NCI-H1694 (cell line): ENCODE results near the gene SET.
A peak's percentile ranks its signal among the peaks of the same experiment; 100 is the strongest.

Experiments used
- DNase-seq: peaks from one replicate; lab custom pipeline; 2025; lab: John Stamatoyannopoulos, UW

Gene SET

DNA sequence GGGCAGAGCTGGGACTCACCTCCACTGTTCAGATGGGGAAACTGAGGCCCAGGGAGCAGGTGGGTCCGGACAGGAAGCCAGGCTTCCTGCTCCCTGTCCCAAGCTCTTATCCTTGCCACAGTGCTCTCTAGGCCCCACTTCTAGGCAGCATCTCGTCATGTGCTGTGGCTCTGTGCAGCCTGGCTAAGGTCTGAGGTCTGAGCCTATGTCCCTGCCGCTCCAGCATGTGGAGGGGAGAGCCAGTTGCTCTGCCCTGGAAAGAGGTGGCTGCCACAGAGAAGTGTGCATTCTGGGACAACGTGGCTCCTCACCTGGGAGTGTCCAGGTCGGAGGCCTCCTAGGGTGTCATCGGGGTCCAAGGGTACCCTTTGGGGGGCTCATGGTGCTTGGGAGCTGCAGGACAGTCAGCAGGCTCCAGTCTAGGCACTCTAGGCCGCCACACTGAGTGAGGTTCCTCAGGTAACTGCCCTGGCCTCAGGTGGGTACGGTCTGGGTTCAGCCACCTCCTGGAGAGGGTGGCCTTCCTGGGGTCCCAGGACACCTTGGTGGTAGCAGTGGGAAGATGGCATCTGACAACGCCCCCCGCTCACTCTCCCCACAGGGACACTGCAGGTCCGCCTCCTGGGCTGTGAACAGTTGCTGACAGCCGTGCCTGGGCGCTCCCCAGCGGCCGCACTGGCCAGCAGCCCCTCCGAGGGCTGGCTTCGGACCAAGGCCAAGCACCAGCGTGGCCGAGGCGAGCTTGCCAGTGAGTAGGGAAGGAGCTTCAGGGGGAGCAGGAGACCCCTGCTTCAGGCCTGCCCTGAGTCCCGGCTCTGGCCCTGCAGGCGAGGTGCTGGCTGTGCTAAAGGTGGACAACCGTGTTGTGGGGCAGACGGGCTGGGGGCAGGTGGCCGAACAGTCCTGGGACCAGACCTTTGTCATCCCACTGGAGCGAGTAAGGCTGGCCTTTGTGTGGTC is 23.7 kb downstream of the SET start:
- DNase-seq = no peak

- DNase-seq = no peak
Observed at GRCh38 chr9:128713411-128713780, 24.4 kb downstream of the SET start.

DNA sequence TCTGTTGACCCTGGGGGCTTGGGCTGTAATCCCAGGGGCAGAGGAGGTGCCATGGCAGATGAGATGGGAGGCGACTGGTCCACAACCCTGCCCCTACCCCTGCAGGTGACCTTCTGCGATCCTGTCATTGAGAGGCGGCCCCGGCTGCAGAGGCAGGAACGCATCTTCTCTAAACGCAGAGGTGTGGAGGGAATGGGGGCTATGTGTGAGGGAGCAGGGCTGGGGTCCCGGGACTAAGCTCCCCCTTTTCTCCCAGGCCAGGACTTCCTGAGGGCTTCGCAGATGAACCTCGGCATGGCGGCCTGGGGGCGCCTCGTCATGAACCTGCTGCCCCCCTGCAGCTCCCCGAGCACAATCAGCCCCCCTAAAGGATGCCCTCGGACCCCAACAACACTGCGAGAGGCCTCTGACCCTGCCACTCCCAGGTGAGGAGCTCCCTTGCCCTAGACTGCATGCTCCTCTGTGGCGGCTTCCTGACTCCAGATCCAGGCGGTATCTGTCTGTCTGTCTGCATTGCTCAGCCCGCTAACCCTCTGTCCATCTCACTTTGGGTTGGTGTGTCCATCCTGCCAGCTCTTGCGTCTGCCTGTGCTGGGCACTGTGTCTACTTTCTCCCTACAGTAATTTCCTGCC is 25.0 kb downstream of the SET start:
- DNase-seq = no peak

DNA sequence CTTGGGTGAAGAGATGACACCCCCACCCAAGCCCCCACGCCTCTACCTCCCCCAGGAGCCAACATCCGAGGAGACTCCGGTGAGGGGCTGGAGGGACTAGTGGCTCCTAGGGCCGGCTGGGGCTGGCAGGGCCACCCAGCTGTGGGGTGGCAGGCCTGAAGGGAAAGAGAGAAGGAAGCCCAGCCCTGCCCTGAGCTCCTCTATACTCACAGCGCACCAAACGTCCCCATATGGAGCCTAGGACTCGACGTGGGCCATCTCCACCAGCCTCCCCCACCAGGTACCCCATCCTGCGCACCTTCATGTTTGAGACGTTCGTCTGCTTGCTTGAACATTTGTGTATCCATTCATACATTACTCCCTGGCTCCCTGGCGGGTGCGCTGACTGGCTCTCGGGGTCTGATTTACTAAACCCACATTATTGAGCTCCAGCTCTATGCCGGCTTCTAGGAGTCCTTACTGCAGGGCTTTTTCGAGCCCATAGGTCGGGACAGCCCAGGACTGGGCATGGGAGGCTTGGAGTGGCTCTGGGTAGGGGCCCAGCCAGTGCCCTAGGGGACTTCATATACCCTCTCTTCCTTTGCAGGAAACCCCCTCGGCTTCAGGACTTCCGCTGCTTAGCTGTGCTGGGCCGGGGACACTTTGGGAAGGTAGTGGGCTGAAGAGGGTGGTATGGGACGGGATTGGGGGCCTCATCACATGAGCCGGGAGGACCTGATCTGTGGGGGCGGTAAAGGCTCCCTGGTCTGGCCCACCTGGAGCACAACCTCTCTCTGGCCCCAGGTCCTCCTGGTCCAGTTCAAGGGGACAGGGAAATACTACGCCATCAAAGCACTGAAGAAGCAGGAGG is 25.8 kb downstream of the SET start:
- no peak for DNase-seq

GRCh38 chr9:128715436-128715750 is 26.4 kb downstream of the SET start:
- DNase-seq = no peak

- DNase-seq = no peak
Observed at GRCh38 chr9:128716581-128717254, 27.7 kb downstream of the SET start.

DNA sequence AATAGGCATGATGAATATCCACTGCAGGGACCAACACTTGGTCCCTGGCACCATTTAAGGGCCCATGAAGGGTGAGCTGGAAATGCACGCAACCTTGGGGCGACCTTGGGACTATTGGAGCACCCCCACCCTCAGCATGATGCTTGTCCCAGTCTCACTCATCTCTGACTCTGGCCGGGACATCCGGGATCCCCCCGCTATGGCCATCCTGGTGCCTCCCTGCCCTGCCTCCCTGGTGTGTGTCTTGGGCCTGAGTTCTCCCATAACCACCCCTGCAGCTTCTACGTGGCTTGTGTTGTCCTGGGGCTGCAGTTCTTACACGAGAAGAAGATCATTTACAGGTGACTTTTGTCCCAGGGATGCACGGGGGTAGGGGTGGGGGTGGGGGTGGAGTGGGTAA is 29.0 kb downstream of the SET start:
- DNase-seq = no peak

DNA sequence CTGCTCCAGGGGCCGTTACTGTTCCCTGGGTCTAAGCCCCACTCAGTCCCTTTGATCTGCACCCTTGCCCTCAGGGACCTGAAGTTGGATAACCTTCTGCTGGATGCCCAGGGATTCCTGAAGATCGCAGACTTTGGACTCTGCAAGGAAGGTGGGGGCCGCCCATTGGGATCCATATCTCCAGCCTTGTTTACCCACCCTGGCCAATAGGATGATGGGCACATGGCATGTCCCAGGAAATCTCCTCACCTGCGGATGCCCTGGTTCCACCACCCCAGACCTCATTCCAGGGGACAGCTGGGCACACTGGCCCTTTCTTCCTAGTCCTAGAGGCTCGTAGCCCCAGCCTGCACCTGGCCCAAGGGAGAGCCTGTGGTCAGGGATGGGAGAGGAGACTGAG is 29.5 kb downstream of the SET start:
- no peak for DNase-seq

DNA sequence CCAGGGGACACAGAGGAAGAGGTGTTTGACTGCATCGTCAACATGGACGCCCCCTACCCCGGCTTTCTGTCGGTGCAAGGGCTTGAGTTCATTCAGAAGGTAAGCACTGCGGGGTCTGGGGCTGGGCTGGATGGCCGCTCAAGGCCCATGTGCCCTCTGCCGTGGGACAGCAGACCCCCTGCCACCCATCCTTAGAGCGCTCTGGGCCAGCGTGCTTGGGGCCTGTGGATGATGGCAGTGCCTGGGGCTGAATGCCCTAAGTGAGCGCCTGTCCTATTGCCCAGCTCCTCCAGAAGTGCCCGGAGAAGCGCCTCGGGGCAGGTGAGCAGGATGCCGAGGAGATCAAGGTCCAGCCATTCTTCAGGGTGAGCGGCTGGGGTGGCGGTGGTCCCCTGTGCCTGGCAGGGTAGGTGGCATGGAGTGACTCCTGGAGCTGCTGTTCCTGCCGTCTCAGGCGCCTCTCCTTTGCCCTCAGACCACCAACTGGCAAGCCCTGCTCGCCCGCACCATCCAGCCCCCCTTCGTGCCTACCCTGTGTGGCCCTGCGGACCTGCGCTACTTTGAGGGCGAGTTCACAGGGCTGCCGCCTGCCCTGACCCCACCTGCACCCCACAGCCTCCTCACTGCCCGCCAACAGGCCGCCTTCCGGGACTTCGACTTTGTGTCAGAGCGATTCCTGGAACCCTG is 31.0 kb downstream of the SET start:
- no peak for DNase-seq

- DNase-seq = no peak
Observed at GRCh38 chr9:128720841-128721486, 31.9 kb downstream of the SET start.

DNA sequence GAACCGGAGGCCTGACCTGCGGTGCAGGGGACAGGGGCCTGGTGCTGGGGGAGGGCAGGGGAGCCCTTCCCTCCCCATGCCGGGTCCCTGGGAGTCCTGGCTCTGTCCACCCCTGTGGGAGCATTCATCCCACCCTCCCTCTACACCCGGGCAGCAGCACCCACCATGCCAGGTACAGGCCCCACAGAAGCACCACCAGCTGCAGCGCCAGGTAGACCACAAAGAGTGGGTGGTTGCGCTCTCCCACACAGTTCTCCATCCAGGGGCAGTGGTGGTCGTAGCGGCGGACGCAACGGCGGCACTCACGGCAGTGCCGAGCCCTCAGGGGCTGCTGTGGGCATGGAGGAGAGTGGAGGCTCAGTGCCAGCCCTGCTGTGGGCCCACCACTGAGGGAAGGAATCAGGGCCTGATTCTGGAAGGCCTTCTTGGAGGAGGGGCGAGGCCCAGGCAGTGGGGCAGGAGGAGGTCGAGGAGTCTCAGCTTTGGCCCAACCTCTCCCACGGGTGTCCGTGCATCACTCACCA is 32.5 kb downstream of the SET start:
- DNase-seq = no peak

GRCh38 chr9:128722380-128723351 is 33.6 kb downstream of the SET start:
- DNase-seq = no peak

GRCh38 chr9:128723352-128723865 is 34.4 kb downstream of the SET start:
- DNase-seq = no peak

DNA sequence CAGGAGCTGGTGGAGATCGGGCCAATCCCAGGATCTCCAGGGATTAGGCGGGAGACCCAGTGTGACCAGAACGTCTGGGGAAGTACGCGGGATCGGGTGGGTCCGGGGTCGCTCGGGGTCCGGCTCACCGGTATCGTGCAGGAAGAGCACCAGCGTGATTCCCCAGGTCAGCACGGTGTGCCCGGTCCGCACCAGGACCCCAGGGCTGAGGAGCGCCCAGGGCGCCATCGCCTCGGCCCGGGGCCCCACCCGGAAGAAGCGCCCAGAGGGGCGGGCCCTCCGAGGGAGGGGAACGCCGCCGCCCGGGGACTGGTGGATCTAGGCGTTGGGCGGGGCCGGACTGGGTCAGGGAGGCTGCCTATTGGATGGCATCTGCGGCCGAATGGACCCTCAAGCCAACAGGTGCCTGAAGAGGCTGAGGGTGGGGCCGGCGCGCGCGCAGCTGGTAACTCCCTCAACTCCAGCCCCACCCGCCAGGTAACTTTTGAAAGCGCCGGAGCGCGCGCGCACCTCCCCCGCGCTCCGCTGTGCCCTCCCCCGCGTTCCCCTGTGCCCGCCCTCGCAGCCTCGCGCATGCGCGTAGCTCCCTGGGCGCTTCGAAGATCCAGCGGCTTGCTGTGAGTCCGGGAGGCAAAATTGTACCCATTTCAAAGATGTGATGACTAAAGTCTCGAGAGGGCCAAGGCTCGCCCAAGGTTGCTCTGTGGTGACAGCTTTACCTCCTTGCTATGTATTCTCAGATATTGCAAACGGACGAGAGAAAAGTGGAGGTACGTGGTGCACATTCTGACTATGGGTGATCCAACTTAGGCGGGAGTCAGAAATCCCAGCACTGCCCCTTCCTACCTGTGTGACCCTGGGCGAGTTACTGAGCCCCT is 35.1 kb downstream of the SET start, which contains the start of gene ZDHHC12:
Gene ZDHHC12 (minus strand): TSS at position 262 of the 878 bp plus-strand sequence. CDS start 34 bp downstream, at position 228.
- DNase-seq = peak; percentile 94

GRCh38 chr9:128724744-128725211 is 35.8 kb downstream of the SET start:
- peak; percentile 94 for DNase-seq

DNA sequence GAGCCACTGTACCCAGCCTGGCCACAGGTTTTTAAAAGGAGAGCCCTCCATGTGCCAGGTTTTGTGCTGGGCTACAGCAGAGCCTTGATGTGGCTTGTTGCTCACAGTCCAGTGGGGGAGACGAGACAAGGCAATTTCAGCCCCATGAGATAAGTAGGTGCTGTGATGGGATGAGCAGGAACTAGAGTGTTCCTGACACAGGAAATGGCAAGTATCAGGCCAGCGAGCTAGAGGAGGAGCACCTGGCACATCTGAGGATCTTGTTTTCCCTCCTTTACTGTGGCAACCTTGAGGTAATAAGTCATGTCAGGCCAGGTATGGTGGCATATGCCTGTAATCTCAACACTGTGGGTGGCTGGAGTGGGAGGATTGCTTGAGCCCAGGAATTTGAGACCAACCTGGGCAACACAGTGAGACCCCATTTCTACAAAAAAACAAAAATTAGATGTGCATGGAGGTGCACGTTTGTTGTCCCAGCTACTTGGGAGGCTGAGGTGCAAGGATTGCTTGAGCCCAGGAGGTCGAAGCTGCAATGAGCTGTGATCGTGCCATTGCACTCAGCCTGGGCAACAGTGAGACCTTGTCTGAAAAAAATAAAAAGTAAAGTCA is 38.7 kb downstream of the SET start:
- no peak for DNase-seq

DNA sequence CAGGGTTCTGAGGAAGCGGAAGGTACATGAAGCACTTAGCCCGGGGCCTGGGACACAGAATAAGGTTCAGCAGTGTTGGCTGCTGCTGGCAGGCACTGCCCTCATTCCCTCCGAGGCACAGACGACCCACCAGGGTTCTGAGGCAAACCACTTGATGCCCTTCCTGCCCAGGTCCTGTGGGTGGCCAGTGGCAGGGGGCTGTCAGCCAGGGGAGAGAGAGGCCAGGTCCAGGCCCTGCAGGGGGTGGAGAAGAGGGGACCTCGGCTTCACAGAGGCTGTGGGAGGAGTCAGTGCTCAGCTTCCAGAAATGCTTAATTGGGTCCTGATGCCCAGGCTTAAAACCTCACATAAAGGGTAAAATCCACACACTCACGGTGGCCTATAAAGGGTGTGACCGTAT is 39.3 kb downstream of the SET start:
- DNase-seq = peak; percentile 5

GRCh38 chr9:128729302-128729701 is 40.3 kb downstream of the SET start:
- DNase-seq = peak; percentile 44
